ENCODE results near the gene PSMG2.

Gene PSMG2

DNA sequence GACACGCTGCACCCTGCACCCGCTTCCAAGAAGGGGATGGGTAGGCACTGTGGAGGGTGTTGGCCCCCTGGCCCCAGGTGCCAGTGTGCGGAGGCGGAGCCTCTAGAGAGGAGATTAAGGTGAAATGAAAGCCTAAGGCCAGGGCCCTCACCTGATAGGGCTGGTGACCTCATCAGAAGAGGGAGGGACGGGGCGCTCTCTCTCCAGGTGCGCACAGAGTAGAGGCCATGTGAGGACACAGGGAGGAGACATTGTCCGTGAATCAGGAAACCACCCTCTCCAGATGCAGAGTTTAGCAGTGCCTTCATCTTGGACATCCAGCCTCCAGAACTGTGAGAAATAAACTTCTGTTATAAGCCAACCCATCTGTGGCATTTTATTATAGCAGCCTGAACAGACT, 62.3 kb downstream of the PSMG2 start:
- no peaks in the 10 kb centered on the region for H3K4me1 Mint-ChIP-seq (ENCODE audit: low read depth)
- H3K27ac Mint-ChIP-seq = no peak overlapping the region
- H3K27me3 Mint-ChIP-seq = no peaks in the 10 kb centered on the region
- H3K4me3 Mint-ChIP-seq = no peak overlapping the region
- no peaks in the 10 kb centered on the region for H3K36me3 Mint-ChIP-seq (ENCODE audit: low read depth)
- intact Hi-C loops (cut with micrococcal nuclease) = no loop called here
- no peaks in the 10 kb centered on the region for H3K9me3 Mint-ChIP-seq

DNA sequence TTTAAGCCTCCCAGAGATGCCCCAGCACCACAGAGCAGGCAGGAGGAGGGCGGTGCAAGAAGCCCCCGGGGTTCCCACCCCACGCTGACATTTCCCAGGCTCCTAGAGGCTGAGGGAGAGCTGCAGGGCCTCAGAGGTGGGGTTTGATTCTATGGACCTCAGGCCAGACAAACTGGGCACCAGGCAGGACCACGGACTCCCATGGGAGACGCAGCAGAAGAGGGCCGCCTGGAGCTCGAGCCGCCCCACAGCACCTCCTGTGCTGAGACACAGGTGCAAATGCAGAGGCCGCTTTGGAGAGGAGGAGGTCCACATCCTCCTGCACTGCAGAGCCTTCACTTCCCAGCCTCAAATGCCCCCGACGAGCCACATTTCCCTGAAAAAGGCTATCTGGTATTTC, 62.7 kb downstream of the PSMG2 start:
- H3K27me3 Mint-ChIP-seq = no peaks in the 10 kb centered on the region
- H3K36me3 Mint-ChIP-seq (ENCODE audit: low read depth) = no peaks in the 10 kb centered on the region
- H3K9me3 Mint-ChIP-seq = no peaks in the 10 kb centered on the region
- H3K4me1 Mint-ChIP-seq (ENCODE audit: low read depth) = no peaks in the 10 kb centered on the region
- H3K4me3 Mint-ChIP-seq = no peak overlapping the region
- intact Hi-C loops (cut with micrococcal nuclease) = no loop called here
- no peak overlapping the region for H3K27ac Mint-ChIP-seq

DNA sequence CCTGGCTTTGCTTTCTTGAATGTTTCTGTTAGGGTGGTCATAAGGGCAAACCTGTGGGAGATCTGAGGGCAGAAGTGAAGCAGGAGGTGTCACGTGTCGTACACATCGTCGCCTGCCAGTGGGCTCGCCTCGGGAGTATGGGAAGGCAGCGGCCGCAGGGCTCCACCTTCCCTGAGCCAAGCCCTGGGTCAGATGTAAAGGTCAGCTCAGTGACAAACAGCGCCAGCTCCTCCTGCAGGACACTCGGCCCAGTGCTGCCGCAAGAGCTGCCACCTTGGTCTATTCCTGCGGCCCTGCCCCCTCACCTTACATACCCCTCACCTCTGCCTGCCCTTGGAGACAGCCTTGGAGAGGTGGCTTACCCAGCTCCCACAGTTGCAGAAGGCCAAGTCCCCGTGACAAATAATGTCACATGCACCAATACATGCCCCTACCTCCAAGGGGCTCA, 64.2 kb downstream of the PSMG2 start:
- Mint-ChIP-seq H3K27me3 (no peaks in the 10 kb centered on the region), H3K4me3 (no peak overlapping the region), H3K27ac (no peak overlapping the region), H3K9me3 (no peaks in the 10 kb centered on the region), H3K36me3 (ENCODE audit: low read depth) (no peaks in the 10 kb centered on the region), H3K4me1 (ENCODE audit: low read depth) (no peaks in the 10 kb centered on the region)
- intact Hi-C loops (cut with micrococcal nuclease) = no loop called here

DNA sequence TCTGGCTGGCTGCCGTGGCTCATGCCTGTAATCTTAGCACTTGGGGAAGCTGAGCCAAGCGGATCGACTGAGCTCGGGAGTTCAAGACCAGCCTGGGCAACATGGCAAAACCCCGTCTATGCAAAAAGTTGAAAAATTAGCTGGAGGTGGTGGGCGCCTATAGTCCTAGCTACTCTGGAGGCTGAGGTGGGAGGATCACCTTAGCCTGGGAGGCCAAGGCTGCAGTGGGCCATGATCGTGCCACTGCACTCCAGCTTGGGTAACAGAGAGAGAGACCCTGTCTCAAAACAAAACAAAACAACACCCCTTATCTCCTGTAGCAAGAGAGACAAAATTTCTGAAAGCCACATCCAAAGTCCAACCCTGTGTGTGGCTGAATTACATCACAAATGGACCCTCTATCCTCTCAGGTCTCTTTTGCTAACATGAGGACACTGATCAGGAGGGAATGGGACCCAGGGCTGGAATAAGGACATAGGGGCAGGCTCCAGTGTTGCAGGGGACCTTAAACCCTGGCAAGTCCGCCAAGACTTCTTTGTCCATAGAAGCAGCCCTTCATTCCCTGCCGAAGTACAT, 64.8 kb downstream of the PSMG2 start:
- intact Hi-C loops (cut with micrococcal nuclease) = no loop called here
- Mint-ChIP-seq H3K27me3 (no peaks in the 10 kb centered on the region), H3K9me3 (no peaks in the 10 kb centered on the region), H3K4me3 (no peak overlapping the region), H3K4me1 (ENCODE audit: low read depth) (no peaks in the 10 kb centered on the region), H3K36me3 (ENCODE audit: low read depth) (no peaks in the 10 kb centered on the region), H3K27ac (no peak overlapping the region)

DNA sequence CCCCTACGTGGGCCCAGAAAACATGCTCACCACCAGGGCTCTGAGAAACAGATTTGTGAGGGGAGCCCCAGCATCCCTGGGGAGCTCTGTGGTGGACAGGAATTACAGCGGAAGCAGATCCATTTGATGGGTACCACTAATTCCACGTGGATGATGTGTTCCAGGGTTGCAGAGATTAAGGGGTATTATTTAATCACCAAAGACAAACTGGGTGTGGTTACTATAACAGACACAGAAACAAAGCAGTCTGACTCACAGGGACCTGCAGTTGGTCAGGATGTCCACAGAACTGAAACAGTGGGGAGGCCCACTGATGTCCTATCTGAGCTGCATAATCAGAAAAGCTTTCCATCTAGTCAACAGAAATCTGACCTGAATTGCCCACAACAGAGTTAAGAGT, 65.8 kb downstream of the PSMG2 start:
- H3K4me3 Mint-ChIP-seq = no peak overlapping the region
- H3K27me3 Mint-ChIP-seq = no peaks in the 10 kb centered on the region
- H3K36me3 Mint-ChIP-seq (ENCODE audit: low read depth) = no peaks in the 10 kb centered on the region
- no peaks in the 10 kb centered on the region for H3K4me1 Mint-ChIP-seq (ENCODE audit: low read depth)
- intact Hi-C loops (cut with micrococcal nuclease) = no loop called here
- no peak overlapping the region for H3K27ac Mint-ChIP-seq
- no peaks in the 10 kb centered on the region for H3K9me3 Mint-ChIP-seq

DNA sequence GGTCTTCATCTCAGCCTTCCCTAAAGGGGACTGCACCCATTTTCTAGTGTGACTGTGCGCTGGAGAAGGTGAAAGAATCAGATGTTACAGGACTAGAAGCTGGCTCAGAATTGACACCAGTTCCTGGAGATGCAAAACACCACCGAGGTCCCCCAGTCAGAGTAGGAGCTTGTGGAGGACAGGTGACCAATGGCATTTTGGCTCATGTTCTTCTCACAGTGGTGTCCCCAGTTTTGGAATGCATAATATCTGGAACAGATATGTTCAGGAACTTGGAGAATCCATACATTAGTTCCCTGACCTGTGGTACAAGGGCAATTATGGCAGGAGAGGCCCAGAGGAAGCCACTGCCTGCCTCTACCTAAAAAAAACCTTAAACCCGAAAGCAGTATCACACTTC, 66.3 kb downstream of the PSMG2 start:
- Mint-ChIP-seq H3K36me3 (ENCODE audit: low read depth) (no peaks in the 10 kb centered on the region), H3K4me3 (no peak overlapping the region), H3K27ac (no peak overlapping the region), H3K9me3 (no peaks in the 10 kb centered on the region), H3K27me3 (no peaks in the 10 kb centered on the region), H3K4me1 (ENCODE audit: low read depth) (no peaks in the 10 kb centered on the region)
- intact Hi-C loops (cut with micrococcal nuclease) = no loop called here

DNA sequence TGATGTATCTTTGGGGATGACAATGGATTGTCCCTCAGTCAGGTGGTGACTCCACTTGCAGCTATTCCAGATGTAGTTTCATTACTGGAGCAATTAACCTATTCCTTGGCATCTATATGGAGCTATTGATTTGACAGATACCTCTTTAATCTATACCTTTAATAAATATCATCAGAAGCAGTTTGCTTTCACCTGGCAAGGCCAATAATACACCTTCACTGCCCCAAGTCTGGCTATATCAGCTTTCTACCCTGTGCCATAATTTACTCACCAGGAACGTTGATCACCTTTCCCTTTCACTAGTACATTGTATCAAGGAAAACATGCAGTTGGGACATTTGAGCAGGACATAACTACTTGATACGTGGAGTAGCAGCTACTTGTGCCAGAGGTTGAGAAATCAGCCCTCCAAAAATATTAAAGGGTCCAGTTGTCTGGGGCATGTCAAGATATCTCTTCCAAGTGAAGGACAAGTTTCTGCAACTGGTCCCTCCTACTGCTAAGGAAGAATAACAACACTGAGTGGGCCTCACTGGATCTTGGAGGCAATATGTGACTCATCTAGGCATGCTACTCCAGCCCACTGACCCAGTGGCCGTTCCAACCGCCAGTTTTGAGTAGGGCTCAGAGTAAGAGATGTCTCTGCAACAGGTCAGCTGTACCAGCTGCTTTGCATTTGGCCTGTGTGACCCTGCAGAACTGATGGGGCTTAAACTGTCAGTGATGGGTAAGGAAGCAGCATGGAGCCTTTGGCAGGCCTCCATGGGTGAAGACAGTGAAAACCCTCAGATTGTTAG, 67.0 kb downstream of the PSMG2 start:
- Mint-ChIP-seq H3K4me1 (ENCODE audit: low read depth) (no peaks in the 10 kb centered on the region), H3K36me3 (ENCODE audit: low read depth) (no peaks in the 10 kb centered on the region), H3K9me3 (no peaks in the 10 kb centered on the region), H3K27me3 (no peaks in the 10 kb centered on the region), H3K4me3 (no peak overlapping the region), H3K27ac (no peak overlapping the region)
- intact Hi-C loops (cut with micrococcal nuclease) = no loop called here

DNA sequence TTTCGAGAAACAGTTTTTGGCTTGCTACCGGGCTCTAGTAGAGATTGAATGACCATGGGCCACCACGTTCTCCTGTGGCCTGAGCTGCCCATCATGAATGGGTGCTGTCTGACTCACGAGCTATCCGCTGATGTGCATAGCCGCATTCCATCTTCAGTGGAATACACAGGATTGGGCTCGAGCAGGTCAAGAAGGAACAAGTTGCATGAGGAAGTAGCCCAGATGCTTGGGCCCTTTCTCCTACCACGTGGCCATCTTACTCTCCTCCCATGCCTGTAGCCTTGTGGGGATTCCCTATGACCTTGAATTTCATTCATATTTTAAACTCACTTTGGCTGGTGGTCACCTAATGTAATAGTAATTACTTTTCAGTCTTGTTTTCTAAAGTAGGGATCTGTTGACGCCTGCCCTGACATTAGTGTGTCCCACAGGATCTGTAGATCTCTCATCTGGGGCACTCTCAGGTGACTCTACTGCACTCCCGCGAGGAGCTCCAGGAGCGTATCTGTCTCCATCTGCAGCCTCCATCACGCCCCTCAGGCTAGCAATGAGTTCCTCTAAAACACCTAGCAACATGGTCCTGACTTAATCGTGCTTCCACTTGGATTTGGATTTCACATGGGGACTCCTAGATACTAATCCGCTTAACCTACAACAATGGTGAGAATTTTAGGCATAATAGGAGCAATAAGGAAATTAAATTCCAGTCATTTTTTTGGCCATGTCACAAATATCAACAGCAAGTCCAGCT, 67.8 kb downstream of the PSMG2 start:
- Mint-ChIP-seq H3K27ac (no peak overlapping the region), H3K4me3 (no peak overlapping the region), H3K9me3 (no peaks in the 10 kb centered on the region), H3K4me1 (ENCODE audit: low read depth) (no peaks in the 10 kb centered on the region), H3K27me3 (no peaks in the 10 kb centered on the region), H3K36me3 (ENCODE audit: low read depth) (no peaks in the 10 kb centered on the region)
- intact Hi-C loops (cut with micrococcal nuclease) = no loop called here

DNA sequence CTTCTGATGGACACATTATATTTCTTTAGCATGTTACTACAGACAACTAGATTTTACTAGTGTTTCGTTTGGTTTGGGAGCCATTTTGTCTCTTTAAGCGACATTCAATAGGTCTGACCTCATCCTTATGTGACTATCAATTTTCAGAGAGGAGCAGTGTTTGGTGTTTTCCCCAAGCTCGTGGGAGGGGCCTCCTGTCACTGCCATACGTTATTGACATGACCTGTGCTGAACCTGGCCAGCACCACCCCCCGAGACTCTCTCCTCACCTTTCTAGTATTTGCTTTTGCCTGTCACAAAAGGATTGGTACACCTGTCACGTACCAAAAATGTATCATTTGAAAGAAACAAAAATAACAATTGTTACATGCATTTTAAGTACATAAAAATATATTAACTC, 69.3 kb downstream of the PSMG2 start:
- H3K27me3 Mint-ChIP-seq = peaks cover 5% of the 10 kb centered on the region
- intact Hi-C loops (cut with micrococcal nuclease) = no loop called here
- no peaks in the 10 kb centered on the region for H3K9me3 Mint-ChIP-seq
- no peak overlapping the region for H3K4me3 Mint-ChIP-seq
- no peaks in the 10 kb centered on the region for H3K36me3 Mint-ChIP-seq (ENCODE audit: low read depth)
- no peak overlapping the region for H3K27ac Mint-ChIP-seq
- no peaks in the 10 kb centered on the region for H3K4me1 Mint-ChIP-seq (ENCODE audit: low read depth)

DNA sequence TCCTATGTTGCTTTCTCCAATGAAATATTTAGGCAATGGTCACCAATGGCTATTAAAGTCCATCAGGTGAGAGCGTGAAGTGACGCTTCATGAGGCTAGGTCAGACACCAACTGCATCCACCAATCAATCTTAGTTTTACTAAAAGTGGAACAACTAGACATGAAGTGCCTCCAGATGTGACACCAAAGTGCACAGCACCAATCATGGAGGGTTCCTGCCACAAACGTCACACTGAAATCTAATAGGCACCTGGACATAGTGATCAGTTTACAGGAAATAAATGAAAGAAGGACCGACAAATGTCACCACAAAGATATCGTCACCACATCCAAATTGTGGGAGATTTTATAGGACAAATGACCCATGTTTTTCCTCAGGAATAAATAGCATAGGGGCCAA, 70.5 kb downstream of the PSMG2 start:
- Mint-ChIP-seq H3K9me3 (no peaks in the 10 kb centered on the region), H3K27ac (no peak overlapping the region), H3K27me3 (peaks cover 6% of the 10 kb centered on the region), H3K36me3 (ENCODE audit: low read depth) (no peaks in the 10 kb centered on the region), H3K4me3 (no peak overlapping the region), H3K4me1 (ENCODE audit: low read depth) (no peaks in the 10 kb centered on the region)
- intact Hi-C loops (cut with micrococcal nuclease) = no loop called here

DNA sequence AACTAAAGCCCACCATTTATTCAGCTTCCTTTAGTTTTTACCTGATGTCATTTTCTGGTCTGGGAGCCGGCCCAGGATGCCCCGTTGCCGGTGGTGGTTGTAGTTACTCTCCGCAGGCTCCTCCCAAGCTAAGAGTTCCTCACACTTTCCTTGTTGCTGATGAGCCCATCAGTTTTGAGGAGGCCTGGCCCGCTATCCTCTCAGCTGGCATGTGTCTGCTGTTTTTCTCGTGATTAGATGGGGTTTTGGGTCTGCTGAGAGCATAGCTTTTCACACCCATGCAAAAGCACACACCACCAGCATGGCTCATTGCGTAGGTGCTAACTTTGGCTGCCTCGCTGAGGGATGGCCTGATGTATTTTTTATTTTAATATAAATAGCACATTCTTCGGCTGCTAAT, 72.1 kb downstream of the PSMG2 start:
- Mint-ChIP-seq H3K4me3 (no peak overlapping the region), H3K9me3 (no peaks in the 10 kb centered on the region), H3K27ac (no peak overlapping the region), H3K36me3 (ENCODE audit: low read depth) (no peaks in the 10 kb centered on the region), H3K4me1 (ENCODE audit: low read depth) (no peaks in the 10 kb centered on the region), H3K27me3 (peaks cover 6% of the 10 kb centered on the region)
- intact Hi-C loops (cut with micrococcal nuclease) = no loop called here

All from dendritic cell treated with granulocyte-macrophage colony-stimulating factor and Interleukin-4, amounts not matched to agents 40 ng/mL and 50 ng/mL, for 4 days (primary cell).